HK-2 (cell line): ENCODE measurements around the gene DUS3L.
A peak's percentile ranks its signal among the peaks of the same experiment; 100 is the strongest.

Experiments used
- DNase-seq: peaks from one replicate; pipeline ENCODE4 v3.0.0-alpha.2; 2018; ENCODE audit not compliant: unreplicated experiment

Gene DUS3L, protein sequence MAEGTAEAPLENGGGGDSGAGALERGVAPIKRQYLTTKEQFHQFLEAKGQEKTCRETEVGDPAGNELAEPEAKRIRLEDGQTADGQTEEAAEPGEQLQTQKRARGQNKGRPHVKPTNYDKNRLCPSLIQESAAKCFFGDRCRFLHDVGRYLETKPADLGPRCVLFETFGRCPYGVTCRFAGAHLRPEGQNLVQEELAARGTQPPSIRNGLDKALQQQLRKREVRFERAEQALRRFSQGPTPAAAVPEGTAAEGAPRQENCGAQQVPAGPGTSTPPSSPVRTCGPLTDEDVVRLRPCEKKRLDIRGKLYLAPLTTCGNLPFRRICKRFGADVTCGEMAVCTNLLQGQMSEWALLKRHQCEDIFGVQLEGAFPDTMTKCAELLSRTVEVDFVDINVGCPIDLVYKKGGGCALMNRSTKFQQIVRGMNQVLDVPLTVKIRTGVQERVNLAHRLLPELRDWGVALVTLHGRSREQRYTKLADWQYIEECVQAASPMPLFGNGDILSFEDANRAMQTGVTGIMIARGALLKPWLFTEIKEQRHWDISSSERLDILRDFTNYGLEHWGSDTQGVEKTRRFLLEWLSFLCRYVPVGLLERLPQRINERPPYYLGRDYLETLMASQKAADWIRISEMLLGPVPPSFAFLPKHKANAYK

DNA sequence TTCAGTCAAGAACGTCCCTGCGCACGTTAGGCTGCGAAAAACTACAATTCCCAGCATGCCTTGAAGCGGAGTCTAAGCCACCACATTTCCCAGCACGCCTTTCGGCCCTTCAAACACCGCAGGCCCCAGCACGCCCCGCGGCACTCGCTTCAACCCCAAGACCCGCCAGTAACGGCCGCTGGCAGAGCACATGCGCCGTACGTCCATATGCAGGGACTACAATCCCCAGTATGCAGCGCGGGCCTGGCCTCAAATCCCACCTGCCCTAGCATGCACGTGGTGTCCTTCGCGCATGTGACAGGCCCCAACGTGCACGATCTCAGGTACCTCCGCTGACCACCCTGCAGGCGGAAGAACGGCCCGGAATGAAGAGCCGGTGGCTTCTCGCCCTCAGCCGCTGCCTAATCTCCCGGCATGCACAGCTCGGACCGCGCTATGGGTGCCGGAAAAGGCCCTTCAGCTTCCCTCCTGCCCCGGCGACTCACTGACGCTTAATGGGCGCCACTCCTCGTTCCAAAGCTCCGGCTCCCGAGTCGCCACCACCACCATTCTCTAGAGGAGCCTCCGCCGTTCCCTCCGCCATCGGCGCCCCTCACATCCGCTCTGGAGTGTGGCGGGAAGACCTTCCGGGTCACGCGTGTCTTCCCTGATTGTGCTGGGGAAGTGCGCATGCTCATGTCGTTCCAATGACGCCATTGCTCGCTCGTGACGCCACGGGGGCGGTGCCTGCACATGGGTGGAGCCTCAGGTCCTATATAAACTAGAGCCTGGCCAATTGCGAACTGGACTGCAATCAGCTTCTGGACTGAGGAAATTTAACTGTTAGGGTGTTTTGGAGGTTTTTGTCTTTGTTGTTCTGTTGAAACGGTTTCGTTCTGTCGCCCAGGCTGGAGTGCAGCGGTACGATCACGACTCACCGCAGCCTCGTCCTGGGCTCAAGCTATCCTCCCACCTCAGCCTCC lies at the start of gene DUS3L:
Gene DUS3L (minus strand): TSS at position 605 of the 962 bp plus-strand sequence. CDS start 22 bp downstream, at position 583.
- DNase-seq, result peak; percentile 95

GRCh38 chr19:5839065-5840017 lies 48.4 kb upstream of the DUS3L start, which contains the start of gene FUT6:
Gene FUT6, minus strand, starts transcription at chr19:5839702. Its CDS starts 7,135 bp downstream, at chr19:5832567.
- DNase-seq, result no peak

DNA sequence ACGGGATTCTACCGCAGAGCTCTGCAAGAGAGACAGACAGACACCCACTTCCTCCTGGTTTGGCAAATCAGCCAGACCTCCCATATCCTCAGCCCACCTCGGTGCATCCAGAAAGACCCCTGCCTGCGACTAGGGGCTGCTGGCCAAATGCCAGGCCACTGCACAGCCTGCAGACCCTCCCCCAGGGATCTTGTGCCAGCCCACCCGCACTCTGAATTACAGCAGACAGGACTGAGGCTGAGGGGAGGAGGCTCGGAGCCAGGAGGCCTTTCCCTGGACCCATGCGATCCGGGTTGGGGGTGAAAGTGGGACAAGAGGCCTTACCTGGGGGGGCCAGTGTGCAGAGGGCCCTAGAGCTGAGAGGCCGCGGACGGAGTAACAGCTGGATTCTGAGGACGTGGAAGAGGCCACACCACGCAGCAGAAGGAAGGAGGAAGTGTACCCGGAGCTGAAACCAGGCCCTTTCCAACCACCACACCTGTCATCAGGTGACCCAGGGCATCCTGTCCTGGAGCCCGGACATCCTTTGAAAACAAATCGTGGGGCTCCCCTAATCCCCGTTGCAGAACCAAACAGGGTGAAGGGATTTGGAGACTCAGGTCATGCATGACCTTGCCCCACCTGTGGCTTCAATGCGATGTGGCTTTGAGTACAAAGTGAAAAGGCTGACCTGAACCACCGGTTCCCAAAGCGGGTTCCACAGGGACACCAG lies 47.5 kb upstream of the DUS3L start:
- DNase-seq, result no peak

DNA sequence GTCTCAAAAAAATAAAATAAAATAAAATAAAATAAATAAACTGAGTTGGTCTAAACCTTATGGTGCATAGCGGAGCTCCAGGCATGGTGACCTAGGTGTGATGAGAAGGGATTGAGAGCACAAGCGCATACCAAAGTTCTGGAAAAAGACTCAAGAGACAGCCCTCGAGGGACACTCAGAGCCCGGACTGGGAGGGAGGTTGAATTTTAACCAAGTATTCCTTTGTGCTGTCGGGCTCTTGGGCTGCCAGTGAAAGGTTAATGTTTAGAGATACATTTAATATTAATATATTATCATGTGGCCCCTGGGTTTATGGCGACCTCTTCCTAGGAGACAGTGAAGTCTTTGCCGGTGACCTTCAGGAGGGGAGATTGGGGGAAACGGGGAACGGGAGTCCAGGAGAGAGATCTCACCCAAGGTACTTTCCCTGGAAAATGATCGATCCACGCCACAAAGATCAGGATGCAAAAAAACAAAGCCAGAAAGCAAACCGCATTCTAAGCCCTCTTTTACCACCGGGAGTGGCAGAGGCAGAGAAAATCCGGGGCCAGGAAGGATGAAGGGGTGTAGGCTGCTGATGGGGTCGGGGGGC lies 46.9 kb upstream of the DUS3L start:
- DNase-seq, result no peak

GRCh38 chr19:5832527-5833216 lies 41.7 kb upstream of the DUS3L start:
- DNase-seq, result no peak

DNA sequence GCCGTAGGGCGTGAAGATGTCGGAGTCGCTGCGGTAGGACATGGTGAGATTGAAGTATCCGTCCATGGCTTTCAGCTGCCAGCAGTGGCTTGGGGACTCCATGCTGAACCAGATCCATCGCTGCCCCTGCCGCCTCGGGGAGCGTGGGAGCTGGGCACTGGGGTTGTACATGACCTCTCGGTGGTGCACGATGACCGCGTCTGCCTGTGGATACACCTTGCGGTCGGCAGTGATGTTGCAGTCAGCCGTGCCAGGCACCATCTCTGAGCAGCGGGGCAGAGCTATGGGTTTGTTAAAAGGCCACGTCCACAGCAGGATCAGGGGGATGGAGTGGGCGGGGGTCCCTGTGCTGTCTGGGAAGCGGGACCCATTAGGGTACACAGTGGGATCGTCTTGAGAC lies 41.1 kb upstream of the DUS3L start:
- no peak for DNase-seq

DNA sequence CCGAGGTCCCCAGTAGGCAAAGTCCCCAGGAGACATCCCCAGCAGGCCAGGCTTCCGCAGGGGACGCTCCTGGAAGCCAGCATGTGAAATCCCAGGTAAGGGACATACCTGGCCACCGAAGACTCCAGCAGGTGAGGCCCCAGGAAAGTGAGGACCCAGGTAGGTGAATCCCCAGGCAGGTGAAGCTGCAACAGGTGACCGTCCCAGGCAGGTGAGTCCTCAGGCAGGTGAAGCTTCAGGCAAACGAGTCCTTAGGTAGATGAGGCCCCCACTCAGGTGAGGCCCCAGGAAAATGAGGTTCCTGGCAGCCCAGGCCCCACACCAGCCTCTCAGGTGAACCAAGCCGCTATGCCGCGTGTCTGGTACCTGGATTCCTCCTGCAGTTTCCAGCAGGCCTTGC lies 40.2 kb upstream of the DUS3L start:
- no peak for DNase-seq

DNA sequence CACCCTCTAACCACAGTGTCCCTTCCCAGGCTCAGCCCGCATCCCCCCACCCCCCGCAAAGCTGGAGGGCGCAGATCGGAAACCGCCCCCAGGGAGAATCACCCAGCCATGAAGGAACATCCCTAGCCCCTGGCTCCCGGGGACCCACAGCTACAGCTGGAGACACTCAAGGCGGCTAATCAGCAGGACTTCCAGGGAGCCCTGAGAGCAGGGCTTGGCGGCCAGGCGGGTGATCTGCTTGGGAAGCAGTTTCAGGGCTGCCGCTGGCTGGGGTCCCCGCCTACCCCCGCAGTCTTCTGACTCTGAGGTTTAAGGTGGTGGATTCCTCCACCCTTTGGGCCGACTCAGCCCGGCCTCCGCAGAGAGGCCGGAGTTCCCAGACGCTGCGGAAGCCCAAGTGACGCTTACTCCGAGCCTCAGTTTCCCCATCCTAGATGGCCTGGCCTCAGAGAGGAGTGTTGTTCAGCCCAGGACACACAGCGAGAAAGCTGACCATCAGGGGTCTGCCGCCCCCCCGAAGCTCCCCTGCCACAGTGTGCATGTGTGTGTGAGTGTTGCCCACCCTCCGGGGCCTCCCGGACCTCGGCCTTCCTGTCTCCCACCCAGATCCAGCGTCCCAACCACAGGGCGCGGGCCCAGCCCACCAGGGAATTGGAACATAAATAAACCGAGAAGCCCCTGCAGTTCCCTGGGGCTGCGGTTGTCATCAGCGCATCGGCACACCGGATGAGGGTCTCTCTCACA lies 38.8 kb upstream of the DUS3L start:
- DNase-seq, result no peak

- DNase-seq, result peak; percentile 70
Observed at GRCh38 chr19:5828661-5829566, 38.0 kb upstream of the DUS3L start.

DNA sequence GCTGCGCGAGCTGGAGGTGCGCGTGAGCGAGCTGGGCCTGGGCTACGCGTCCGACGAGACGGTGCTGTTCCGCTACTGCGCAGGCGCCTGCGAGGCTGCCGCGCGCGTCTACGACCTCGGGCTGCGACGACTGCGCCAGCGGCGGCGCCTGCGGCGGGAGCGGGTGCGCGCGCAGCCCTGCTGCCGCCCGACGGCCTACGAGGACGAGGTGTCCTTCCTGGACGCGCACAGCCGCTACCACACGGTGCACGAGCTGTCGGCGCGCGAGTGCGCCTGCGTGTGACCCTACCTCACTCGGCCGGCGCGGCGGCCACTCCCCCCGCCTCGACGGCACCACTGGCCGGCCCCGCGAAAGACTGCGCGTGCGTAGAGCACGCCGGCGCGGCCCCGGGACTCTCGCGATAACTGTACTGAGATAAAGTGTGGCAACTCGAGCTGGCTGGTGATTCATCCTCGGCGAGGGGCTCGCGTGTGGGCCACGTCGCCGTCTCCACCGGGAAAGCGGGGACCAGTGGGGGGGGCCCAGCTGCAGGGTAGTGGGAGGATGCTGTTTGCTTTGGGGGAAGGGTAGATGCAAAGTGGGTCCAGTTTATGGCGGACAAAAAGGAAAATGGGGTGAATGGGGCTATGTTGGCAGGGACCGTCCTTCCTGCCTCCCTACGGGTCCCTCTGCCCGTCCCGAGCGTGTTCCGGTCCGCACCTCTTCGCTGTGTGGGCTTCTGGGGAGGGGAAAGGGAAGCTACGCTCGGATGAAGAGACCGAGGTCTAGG lies 37.1 kb upstream of the DUS3L start:
- DNase-seq, result peak; percentile 98

- DNase-seq, result no peak
Observed at GRCh38 chr19:5827342-5827890, 36.5 kb upstream of the DUS3L start.

DNA sequence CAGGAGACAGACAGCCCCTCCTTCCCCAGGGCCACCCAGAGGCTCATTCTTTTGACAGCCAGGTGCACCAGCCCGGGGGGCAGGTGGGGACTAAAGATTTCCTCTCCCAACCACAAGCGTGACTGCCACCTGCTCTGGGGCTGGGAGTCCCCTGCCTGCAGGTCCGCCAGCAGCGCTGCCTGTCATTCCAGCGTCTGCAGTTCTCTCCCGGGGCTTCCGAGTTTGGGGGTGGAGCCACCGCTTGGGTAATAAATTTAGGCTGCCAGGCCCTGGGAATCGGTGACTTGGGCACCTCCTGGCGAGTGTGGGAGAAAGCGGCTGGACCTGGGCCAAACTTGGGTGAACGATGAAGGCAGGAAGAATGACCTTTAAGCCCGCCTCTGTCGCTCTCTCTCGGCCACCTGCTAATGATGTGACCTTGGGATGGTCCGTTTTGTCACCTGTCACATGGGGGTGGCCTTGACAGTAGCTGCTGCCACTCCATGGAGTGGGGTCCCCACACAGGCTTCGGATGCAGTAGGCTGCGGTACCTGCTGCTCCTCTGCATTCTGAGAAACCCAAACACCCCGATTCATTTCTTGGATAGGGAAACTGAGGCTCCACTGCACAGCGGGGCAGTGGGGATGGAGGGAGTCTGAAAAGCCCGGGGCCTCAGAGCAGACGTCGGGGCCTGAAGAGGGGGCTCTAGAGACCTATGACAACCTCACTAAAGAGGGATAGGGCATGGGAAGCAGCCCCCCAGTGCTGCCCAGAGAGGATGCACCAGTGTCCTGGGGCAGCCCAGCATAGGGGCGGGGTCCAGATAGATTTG lies 35.8 kb upstream of the DUS3L start:
- DNase-seq, result no peak

DNA sequence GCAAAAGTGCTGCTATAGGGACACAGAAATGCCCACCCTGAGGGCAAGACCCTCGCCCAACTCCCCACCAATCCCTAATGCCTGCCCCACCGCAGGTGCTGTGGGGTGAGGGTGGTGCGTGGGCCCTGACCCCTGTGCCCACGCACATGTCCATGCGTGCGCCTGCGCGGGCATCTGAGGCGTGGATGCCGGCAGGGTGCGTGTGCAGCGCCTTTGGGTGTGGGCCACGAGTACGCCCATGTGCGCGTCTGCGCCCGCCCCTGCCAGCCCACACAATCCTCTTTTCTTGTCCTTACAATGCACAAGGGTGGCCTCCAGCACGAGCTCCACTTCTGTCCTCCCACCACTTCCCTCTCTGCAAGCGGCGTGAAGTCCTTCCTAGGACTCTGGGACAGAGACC lies 34.2 kb upstream of the DUS3L start:
- DNase-seq, result no peak

- DNase-seq, result no peak
Observed at GRCh38 chr19:5824751-5825150, 33.8 kb upstream of the DUS3L start.

DNA sequence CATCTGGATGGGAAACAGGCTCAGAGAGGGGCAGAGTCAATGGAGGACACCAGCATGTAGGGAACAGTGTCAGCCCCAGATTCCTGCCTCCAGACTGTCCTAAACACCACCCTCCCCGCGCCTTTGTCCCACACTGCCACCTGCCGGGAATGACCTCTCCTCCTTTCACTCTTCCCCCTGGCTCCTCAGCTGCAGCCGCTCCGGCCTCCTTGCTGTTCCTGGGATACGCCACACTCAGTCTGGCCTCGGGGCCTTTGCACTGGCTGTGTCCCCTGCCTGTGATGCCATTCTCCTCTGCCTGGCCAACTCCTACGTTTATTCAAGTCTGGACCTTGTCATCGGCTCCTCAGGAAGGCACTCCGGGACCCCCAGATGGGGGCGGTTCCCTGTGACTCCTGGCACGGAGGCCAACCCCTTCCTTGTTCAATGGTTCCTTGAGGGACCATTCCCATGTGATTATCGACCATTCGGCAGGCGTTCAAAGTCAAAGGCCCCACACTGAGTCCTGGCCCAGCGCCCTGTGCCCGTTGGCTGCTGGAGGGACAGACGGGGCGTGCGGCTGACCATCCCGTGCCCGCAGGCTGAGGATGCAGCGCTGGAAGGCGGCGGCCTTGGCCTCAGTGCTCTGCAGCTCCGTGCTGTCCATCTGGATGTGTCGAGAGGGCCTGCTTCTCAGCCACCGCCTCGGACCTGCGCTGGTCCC lies 32.8 kb upstream of the DUS3L start:
- no peak for DNase-seq
